CD4-positive, CD25-positive, alpha-beta regulatory T cell (primary cell): ENCODE measurements around the gene PGAM5. TPM values are rescaled to one million over a fixed set of nuclear protein-coding genes. Genes with fewer than 3 reads are reported as not detected.

Source experiments
- ATAC-seq, 2 donors: fragments of 150-1000 bp; cut with Tn5 transposase; one replicate each; pipeline ENCODE4 v1.10.0; 2021; ENCODE audit warnings: low read depth in 2 of 2, moderate number of reproducible peaks in 2 of 2, moderate library complexity in 1 of 2
- DNase-seq, 3 donors: peaks; one replicate each; pipeline versions ENCODE4 v3.0.0 to v3.0.0-alpha.2; 2012 to 2022; ENCODE audit warnings: mixed read lengths in 1 of 3
- H3K27ac ChIP-seq: one replicate; pipeline ENCODE4 v1.7.0; 2013; ENCODE audit warnings: mild to moderate bottlenecking, low read length; ENCODE audit not compliant: insufficient read depth, poor library complexity, severe bottlenecking
- H3K27me3 ChIP-seq: one replicate; pipeline ENCODE4 v1.7.0; 2013; ENCODE audit warnings: low read length; ENCODE audit not compliant: control insufficient read depth, insufficient read depth
- H3K36me3 ChIP-seq: one replicate; pipeline ENCODE4 v1.7.0; 2013; ENCODE audit warnings: mild to moderate bottlenecking, low read length, moderate library complexity; ENCODE audit not compliant: control insufficient read depth, insufficient read depth
- H3K4me1 ChIP-seq: 2 replicates; pipeline ENCODE4 v1.7.0; 2013; ENCODE audit warnings: mild to moderate bottlenecking, low read length; ENCODE audit not compliant: insufficient read depth, control insufficient read depth, poor library complexity, severe bottlenecking
- H3K4me3 ChIP-seq: one replicate; pipeline ENCODE4 v1.7.0; 2013; ENCODE audit warnings: low read depth, mild to moderate bottlenecking, low read length, moderate library complexity
- H3K9me3 ChIP-seq, 2 experiments: 1 replicate in 1 of 2; 2 replicates in 1 of 2; pipeline ENCODE4 v1.7.0; 2013; ENCODE audit warnings: low read length in 2 of 2, mild to moderate bottlenecking in 1 of 2, moderate library complexity in 1 of 2; ENCODE audit not compliant: control insufficient read depth in 2 of 2
- H3K27ac Mint-ChIP-seq, 3 donors: one replicate each; pipeline ENCODE4 v1.8.0; 2020 to 2022; ENCODE audit warnings: mild to moderate bottlenecking in 3 of 3, mixed read lengths in 3 of 3, moderate library complexity in 2 of 3
- H3K27me3 Mint-ChIP-seq: one replicate; pipeline ENCODE4 v1.8.0; 2022; ENCODE audit warnings: mild to moderate bottlenecking, mixed read lengths
- H3K36me3 Mint-ChIP-seq: one replicate; pipeline ENCODE4 v1.8.0; 2020; ENCODE audit warnings: mixed read lengths
- H3K4me1 Mint-ChIP-seq, 4 donors: one replicate each; pipeline ENCODE4 v1.8.0; 2020 to 2022; ENCODE audit warnings: mixed read lengths in 4 of 4, mild to moderate bottlenecking in 1 of 4
- H3K4me3 Mint-ChIP-seq, 4 donors: one replicate each; pipeline ENCODE4 v1.8.0; 2020 to 2022; ENCODE audit warnings: mild to moderate bottlenecking in 4 of 4, mixed read lengths in 4 of 4, moderate library complexity in 3 of 4
- H3K9me3 Mint-ChIP-seq, 7 donors: one replicate each; pipeline ENCODE4 v1.8.0; 2020 to 2022; ENCODE audit warnings: mixed read lengths in 7 of 7, mild to moderate bottlenecking in 3 of 7, moderate library complexity in 2 of 7
- polyA plus RNA-seq, 4 donors: library from polyadenylated mRNA; unstranded; fragments of 300-500 nt; fragmentation: Illumina TruSeq; gene quantifications; one replicate each; pipeline ENCODE4 v1.2.3, GENCODE V29; 2021
- total RNA-seq: library from RNA; stranded (reverse); gene quantifications from one replicate; pipeline ENCODE4 v1.2.3, GENCODE V29; 2022

PGAM5 gene
- total RNA-seq (25.3 TPM), polyA plus RNA-seq (10 to 100 TPM; 17.5 to 19.6 (median 19.3) TPM)

DNA sequence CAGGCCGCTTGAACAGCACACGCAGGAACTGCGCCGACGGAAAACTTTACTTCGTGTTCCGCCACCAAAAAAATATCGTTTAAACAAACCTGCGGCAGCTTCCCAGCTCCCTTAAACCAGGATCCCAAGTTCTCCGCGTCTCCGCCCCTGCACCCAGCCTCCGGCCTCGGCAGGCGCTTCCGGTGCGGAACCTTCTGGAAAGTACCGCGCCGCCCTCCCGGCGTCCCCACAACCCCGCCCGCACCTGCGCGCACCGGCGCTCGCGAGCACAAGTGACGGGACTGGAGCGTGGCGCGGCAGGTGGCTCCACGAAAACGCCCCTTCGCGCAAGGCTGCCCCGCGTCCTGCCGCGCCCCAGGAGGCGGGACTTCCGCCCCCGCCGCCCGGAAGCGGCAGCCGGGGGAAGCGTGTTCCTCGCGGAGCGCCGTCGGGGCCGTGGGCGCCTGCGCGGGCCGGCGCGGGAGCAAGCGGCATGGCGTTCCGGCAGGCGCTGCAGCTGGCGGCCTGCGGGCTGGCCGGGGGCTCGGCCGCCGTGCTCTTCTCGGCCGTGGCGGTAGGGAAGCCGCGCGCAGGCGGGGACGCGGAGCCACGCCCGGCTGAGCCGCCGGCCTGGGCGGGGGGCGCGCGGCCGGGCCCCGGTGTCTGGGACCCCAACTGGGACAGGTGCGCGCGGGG, at the start of gene PGAM5:
TSS of gene PGAM5 (plus strand) at position 438 of the 675 bp plus-strand sequence. CDS start at position 473, 35 bp downstream.
- Mint-ChIP-seq H3K27ac (peak within 1 kb of the TSS; percentile 92 to 97 (median 97)), H3K9me3 (peaks cover 0 to 17% (median 2%) of the 10 kb centered on the region in 7 donors), H3K4me1 (peaks cover 5 to 32% (median 13%) of the 10 kb centered on the region in 4 donors), H3K36me3 (peaks cover 3% of the 10 kb centered on the region), H3K4me3 (peak within 1 kb of the TSS; percentile 90 to 94 (median 92)), H3K27me3 (no peaks in the 10 kb centered on the region)
- ATAC-seq: peak; percentile 95 to 97
- H3K27me3 ChIP-seq: no peaks in the 10 kb centered on the region
- peak within 1 kb of the TSS; percentile 73 for H3K4me3 ChIP-seq
- peaks cover 0 to 5% of the 10 kb centered on the region in 2 experiments for H3K9me3 ChIP-seq
- peak within 1 kb of the TSS; percentile 93 for H3K27ac ChIP-seq
- DNase-seq: peak; percentile 91 to 96 (median 96)
- H3K36me3 ChIP-seq: peaks cover 12% of the 10 kb centered on the region
- peaks cover 22% of the 10 kb centered on the region for H3K4me1 ChIP-seq

DNA sequence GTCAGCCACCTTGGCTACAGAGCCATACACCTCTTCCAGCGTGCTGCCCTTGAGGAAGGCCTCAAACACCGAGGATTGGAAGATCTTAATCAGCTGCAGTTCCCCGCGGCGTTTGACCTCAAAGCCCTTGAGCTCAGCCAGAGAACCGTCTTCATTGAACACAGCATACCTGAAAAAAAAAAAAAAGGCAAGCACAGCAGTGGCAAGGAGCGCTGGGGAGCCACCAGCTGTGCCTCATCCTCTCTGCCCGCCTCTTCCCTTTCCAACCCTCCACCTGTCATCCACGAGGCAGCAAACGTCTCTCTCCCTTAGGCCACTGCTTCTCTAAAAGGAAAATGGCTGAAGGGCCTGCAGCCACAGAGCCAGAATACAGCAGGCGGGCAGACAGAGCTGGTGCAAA, 49.6 kb upstream of the PGAM5 start:
- no peak overlapping the region for H3K4me3 ChIP-seq
- peaks cover 0 to 11% (median 8%) of the 10 kb centered on the region in 4 donors for H3K4me1 Mint-ChIP-seq
- no peaks in the 10 kb centered on the region for H3K27me3 Mint-ChIP-seq
- no peak overlapping the region for H3K27ac ChIP-seq
- no peak overlapping the region for H3K4me3 Mint-ChIP-seq
- peak overlapping the region in 2 of 3 donors; percentile 29 to 52 for H3K27ac Mint-ChIP-seq
- H3K27me3 ChIP-seq: no peaks in the 10 kb centered on the region
- ATAC-seq (no peak), DNase-seq (no peak)
- peaks cover 51% of the 10 kb centered on the region for H3K36me3 Mint-ChIP-seq
- no peaks in the 10 kb centered on the region for H3K9me3 ChIP-seq
- H3K9me3 Mint-ChIP-seq: no peaks in the 10 kb centered on the region
- no peaks in the 10 kb centered on the region for H3K4me1 ChIP-seq
- peaks cover 87% of the 10 kb centered on the region for H3K36me3 ChIP-seq

DNA sequence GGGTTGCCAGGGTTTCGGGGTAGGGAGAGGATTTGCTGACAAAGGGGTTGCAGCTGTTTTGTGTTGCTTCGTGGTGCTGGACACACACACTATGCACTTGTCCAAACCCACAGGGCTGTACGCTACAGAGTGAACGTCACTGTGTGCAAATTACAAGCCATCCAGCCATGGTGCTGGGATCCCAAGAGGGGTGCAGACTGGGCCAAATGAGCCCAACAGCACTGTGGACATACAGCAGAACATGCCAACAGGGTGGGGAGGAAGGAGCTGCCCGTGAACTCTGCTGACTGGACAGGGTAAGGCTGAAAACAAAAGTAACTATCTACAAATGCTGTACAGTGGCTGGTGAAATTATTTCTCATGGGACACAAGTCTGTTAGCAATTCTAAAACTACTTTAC, 48.7 kb upstream of the PGAM5 start:
- H3K4me3 ChIP-seq: no peak overlapping the region
- Mint-ChIP-seq H3K36me3 (peaks cover 53% of the 10 kb centered on the region), H3K27me3 (no peaks in the 10 kb centered on the region), H3K4me1 (peaks cover 0 to 11% (median 8%) of the 10 kb centered on the region in 4 donors), H3K27ac (peak overlapping the region in 1 of 3 donors; percentile 49), H3K9me3 (no peaks in the 10 kb centered on the region), H3K4me3 (no peak overlapping the region)
- no peak for ATAC-seq
- no peaks in the 10 kb centered on the region for H3K27me3 ChIP-seq
- H3K9me3 ChIP-seq: no peaks in the 10 kb centered on the region
- DNase-seq: no peak
- H3K27ac ChIP-seq: no peak overlapping the region
- peaks cover 90% of the 10 kb centered on the region for H3K36me3 ChIP-seq
- no peaks in the 10 kb centered on the region for H3K4me1 ChIP-seq

DNA sequence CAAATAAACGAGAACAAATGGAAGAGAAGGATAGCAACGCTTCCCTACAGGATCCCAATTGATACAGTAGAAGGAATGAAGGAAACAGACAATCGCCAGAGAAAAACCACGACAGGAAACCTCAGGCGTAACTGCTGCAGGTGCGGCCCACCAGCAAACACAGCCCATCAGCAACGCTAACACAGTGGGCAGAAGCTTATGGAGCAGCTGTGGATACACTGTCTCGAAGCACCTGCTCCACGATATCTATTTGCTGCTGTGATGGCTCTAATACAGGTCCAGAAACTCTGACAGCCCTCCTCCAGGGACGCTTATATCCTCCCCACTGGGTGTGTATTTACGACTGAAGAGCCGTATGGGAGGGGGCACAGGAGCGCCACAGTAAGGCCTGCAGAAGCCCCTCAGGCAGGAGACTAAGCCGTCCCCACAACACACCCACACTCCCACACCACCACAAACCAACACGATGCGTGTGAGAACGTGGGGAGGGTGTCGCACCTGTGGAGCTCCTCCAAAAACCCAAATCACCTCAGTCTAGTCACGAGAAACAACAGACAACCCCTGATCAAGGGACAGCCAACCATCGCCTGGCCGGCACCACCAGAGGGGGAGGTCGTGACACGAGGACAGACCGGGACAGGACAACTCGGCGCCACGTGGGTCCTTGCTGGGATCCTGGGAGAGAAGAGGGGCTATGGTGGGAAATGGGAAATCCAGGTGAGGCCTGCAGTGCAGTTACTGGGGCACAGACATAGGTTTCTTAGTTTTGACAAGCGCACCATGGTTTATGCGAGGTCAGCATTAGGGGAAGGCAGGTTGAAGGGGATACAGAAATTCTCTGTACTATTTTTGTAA, 47.5 kb upstream of the PGAM5 start:
- Histone ChIP-seq H3K27me3 (no peaks in the 10 kb centered on the region), H3K9me3 (no peaks in the 10 kb centered on the region), H3K4me3 (no peak overlapping the region), H3K27ac (no peak overlapping the region), H3K4me1 (no peaks in the 10 kb centered on the region), H3K36me3 (peaks cover 89% of the 10 kb centered on the region)
- H3K4me1 Mint-ChIP-seq: peaks cover 0 to 11% (median 8%) of the 10 kb centered on the region in 4 donors
- H3K27ac Mint-ChIP-seq: peak overlapping the region in 2 of 3 donors; percentile 20 to 32
- ATAC-seq (no peak), DNase-seq (no peak)
- no peaks in the 10 kb centered on the region for H3K27me3 Mint-ChIP-seq
- H3K36me3 Mint-ChIP-seq: peaks cover 50% of the 10 kb centered on the region
- H3K9me3 Mint-ChIP-seq: no peaks in the 10 kb centered on the region
- no peak overlapping the region for H3K4me3 Mint-ChIP-seq

DNA sequence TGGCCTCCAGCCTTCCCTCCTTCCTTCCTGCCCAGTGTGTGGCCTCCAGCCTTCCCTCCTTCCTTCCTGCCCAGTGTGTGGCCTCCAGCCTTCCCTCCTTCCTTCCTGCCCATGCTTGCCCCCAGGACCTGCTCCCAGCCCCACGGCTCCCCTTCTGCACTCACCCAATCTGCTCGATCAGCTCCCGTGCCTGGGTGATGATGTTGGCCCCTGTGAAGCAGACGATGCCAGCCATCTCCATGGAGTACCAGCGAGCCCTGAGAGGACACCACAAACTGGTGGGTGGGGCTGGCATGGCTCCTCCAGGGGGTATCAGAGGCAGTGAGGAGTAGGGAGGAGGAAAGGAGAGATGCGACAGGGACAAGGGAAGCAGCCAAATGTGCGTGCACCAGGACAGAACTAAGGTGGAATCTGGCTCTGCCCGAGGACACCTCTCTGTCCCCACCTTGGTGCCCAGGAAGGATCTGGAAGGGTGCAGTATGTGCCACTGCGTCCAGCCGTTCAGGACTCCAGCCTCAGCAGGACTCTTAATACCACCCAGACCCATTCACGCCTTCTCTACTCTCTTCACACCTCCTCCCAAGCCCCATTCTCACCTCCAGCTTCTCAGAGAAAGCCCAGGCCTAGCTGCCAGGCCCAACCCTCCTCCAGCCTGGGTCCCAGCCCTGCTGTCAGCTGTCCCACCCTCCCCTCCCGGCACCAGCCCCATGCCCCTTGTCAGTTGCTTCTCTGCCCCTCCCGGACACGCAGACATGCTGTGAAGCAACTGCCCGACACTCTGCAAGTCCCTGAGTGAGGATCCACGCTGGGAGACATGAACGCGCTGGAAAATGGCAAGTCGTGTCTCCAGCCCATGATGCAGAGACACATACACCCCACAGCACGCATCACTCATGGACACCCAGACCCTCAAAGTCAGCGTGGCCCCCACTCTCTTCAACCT, 46.2 kb upstream of the PGAM5 start:
- DNase-seq (no peak), ATAC-seq (no peak)
- H3K36me3 Mint-ChIP-seq: peaks cover 50% of the 10 kb centered on the region
- Histone ChIP-seq H3K4me3 (no peak overlapping the region), H3K4me1 (no peaks in the 10 kb centered on the region), H3K27me3 (no peaks in the 10 kb centered on the region), H3K36me3 (peaks cover 88% of the 10 kb centered on the region), H3K9me3 (no peaks in the 10 kb centered on the region), H3K27ac (no peak overlapping the region)
- peaks cover 0 to 11% (median 8%) of the 10 kb centered on the region in 4 donors for H3K4me1 Mint-ChIP-seq
- no peaks in the 10 kb centered on the region for H3K27me3 Mint-ChIP-seq
- H3K27ac Mint-ChIP-seq: peak overlapping the region in 1 of 3 donors; percentile 32
- no peak overlapping the region for H3K4me3 Mint-ChIP-seq
- H3K9me3 Mint-ChIP-seq: no peaks in the 10 kb centered on the region

DNA sequence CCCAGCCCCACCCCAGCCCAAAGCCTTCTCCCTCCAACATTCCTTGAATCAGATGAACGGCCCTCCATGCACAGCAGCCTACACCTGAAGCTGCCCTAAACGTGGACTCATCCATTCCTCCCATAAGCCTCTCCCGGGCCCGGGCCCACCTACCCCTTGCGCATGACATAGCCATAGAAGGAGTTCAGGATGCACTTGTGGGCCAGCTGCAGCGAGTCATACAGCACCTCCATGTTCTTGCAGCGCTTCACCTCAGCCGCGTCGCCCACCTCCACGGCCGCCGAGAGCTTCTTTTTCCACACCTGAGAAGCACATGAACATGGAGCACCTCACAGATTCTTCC, 45.5 kb upstream of the PGAM5 start:
- peaks cover 55% of the 10 kb centered on the region for H3K36me3 Mint-ChIP-seq
- no peaks in the 10 kb centered on the region for H3K27me3 ChIP-seq
- H3K36me3 ChIP-seq: peaks cover 84% of the 10 kb centered on the region
- no peak overlapping the region for H3K27ac Mint-ChIP-seq
- ATAC-seq (no peak), DNase-seq (no peak)
- H3K9me3 Mint-ChIP-seq: no peaks in the 10 kb centered on the region
- no peak overlapping the region for H3K4me3 Mint-ChIP-seq
- no peak overlapping the region for H3K27ac ChIP-seq
- H3K4me3 ChIP-seq: no peak overlapping the region
- H3K9me3 ChIP-seq: no peaks in the 10 kb centered on the region
- peaks cover 0 to 11% (median 7%) of the 10 kb centered on the region in 4 donors for H3K4me1 Mint-ChIP-seq
- H3K27me3 Mint-ChIP-seq: no peaks in the 10 kb centered on the region
- no peaks in the 10 kb centered on the region for H3K4me1 ChIP-seq

DNA sequence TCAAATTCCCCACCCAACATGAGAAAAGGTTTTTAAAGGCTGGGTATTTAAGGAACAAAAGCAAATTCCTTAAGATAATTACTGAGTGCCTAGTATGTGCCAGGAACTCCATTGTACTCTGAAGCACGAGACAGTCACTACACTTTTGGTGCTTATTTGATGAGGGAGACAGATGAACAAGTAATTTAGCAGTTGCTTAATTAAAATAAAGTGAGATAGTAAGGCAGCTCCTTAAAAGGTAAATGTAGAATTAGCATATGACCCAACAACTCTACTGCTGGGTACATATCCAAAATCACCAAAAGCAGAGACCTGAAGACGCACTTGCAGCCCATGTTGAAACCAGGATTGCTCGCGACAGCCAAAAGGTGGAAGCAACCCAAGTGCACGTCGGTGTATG, 44.8 kb upstream of the PGAM5 start:
- no peak for DNase-seq
- Mint-ChIP-seq H3K4me3 (no peak overlapping the region), H3K9me3 (no peaks in the 10 kb centered on the region), H3K36me3 (peaks cover 53% of the 10 kb centered on the region), H3K27me3 (no peaks in the 10 kb centered on the region), H3K27ac (no peak overlapping the region), H3K4me1 (peaks cover 0 to 11% (median 7%) of the 10 kb centered on the region in 4 donors)
- no peaks in the 10 kb centered on the region for H3K4me1 ChIP-seq
- no peaks in the 10 kb centered on the region for H3K9me3 ChIP-seq
- no peak overlapping the region for H3K4me3 ChIP-seq
- H3K36me3 ChIP-seq: peaks cover 78% of the 10 kb centered on the region
- no peaks in the 10 kb centered on the region for H3K27me3 ChIP-seq
- no peak for ATAC-seq
- H3K27ac ChIP-seq: no peak overlapping the region
